GM19035 (cell line): Measurements from ENCODE around the gene SFT2D3.

ENCODE experiments used
- ATAC-seq: cut with Tn5 transposase; IDR thresholded peaks from one replicate; pipeline ENCODE4 v1.9.1; 2021; ENCODE audit not compliant: unreplicated experiment

Gene SFT2D3

GRCh38 chr2:127737892-127738291, 36.6 kb downstream of the SFT2D3 start:
- no peak for ATAC-seq

GRCh38 chr2:127739800-127740199, 38.5 kb downstream of the SFT2D3 start:
- no peak for ATAC-seq

- ATAC-seq = no peak
These were observed 39.5 kb downstream of the SFT2D3 start for GRCh38 chr2:127740665-127741288.

GRCh38 chr2:127743477-127744026, 42.3 kb downstream of the SFT2D3 start:
- ATAC-seq = no peak

- no peak for ATAC-seq
These were observed 46.3 kb downstream of the SFT2D3 start for GRCh38 chr2:127747621-127748020.

- peak; percentile 98 for ATAC-seq
These were observed 48.2 kb downstream of the SFT2D3 start for GRCh38 chr2:127749537-127749936.

GRCh38 chr2:127753374-127753773, 52.1 kb downstream of the SFT2D3 start:
- no peak for ATAC-seq

- ATAC-seq = no peak
These were observed 52.9 kb downstream of the SFT2D3 start for GRCh38 chr2:127754186-127754585.
